ENCODE measurements around the gene CARD8.

Gene CARD8

GRCh38 chr19:48169578-48169938 lies 86.2 kb downstream of the CARD8 start:
- peak overlapping the region; percentile 92 for H3K27ac ChIP-seq
- TF ChIP-seq ZFX (IDR thresholded peaks at IDR 0.05; ENCODE audit: borderline replicate concordance): no peak
- TF ChIP-seq CTCF (IDR thresholded peaks at IDR 0.05): no peak

DNA sequence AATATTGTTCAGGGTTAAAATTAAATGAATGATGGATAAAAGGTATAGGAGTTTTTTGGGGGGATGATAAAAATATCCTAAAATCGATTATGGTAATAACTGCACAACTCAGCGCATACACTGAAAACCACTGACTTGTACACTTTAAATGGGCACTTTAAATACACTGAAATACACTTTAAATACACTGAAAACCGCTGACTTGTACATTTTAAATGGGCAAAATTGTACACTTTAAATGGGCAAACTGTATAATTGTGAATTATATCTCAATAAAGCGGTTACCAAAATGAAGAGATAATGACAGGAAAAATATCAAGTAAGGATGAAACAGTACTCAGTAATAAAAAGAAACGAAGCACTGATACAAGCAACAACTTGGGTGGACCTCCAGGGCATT lies 87.0 kb downstream of the CARD8 start:
- no peak for TF ChIP-seq ZFX (IDR thresholded peaks at IDR 0.05; ENCODE audit: borderline replicate concordance)
- no peak for TF ChIP-seq CTCF (IDR thresholded peaks at IDR 0.05)
- H3K27ac ChIP-seq: no peak overlapping the region

DNA sequence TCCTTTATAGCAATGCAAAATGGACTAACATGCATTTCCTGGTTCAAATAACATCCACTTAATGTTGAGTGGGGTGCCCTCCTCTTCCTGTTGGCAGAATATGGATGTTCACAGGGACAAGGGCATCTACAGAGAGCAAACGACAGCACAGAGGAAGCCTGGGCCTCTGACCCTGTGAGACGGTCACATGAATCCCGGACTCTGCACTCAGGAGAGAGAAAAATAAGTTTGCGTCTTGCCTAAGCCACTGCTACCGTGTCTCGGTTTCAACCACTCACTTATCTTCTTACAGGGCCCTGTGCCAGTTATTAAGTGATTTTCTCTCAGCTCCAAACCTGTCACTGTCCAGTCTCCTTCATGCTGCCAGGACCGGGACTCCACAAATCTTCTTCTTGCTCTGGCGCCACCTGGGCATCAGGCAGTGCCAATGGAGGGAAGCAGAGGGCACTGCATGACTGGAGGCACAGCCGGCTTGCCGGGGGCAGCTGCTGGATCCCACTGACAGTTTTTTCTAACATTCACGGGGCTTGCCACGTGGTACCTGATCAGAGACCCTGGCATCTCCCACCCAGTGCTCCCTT lies 97.4 kb downstream of the CARD8 start:
- peak; percentile 11; the same call in 1 of the 2 replicates for TF ChIP-seq CTCF (IDR thresholded peaks at IDR 0.05)
- no peak for TF ChIP-seq ZFX (IDR thresholded peaks at IDR 0.05; ENCODE audit: borderline replicate concordance)
- H3K27ac ChIP-seq: no peak overlapping the region

Data from 22Rv1 (cell line).